GM10847 (cell line): ENCODE measurements around the gene OCIAD2.

Experiments used
- POLR2A ChIP-seq: IDR thresholded peaks from 2 replicates; pipeline ENCODE4 v1.6.1; 2011; ENCODE audit not compliant: insufficient read length; ENCODE audit errors: extremely low read depth

Gene OCIAD2, protein sequence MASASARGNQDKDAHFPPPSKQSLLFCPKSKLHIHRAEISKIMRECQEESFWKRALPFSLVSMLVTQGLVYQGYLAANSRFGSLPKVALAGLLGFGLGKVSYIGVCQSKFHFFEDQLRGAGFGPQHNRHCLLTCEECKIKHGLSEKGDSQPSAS

DNA sequence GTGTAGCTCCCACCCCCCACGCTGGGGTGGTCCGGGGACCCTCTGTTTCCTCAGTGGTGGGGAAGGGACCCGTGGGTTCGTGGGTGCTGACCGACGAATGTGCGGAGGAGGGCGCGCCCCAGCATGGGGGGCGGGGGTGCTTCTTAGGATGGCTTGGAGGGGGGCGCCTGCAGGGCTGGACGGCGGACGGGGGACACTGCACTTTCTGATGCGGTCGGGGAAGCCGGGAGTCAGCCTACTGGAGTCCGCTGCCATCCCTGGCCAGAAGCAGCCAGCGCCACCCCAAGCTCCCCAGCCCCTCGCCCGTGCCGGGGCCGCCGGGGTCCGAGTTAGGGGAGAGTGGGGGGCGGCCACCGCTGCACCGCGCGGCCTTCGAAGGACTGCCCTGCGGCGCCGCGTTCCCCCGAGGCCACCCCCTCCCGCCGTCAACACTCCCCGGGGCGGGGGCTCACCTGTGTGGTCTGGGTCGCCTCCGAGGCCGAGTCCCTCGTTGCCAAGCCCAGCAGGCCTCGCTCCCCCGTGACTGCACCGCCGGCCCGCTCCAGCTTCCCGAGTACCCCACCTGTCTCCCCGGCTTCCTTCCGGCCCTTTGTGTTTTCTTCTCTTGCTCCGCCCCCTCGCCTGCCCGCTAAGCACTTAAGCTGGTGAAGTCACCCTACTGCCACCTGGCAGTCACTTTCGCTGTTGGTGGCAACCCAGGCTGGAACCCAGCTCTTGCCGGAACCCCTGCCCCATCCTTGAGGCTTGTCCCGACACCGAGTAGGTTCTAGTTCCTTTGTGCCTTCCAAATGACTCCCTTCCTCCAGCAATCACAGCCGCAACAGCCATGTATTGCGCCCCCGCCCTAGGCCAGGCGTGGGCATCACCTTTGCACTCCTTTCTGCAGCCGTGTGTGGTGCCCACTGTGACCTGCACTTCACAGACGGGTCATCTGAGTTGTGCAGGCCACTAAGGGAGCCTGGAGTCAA lies at the start of gene OCIAD2:
Gene OCIAD2, minus strand, starts transcription at position 569 of the 968 bp plus-strand sequence. CDS start 2,225 bp downstream, outside the sequence.
- TF ChIP-seq POLR2A = peak; percentile 63

DNA sequence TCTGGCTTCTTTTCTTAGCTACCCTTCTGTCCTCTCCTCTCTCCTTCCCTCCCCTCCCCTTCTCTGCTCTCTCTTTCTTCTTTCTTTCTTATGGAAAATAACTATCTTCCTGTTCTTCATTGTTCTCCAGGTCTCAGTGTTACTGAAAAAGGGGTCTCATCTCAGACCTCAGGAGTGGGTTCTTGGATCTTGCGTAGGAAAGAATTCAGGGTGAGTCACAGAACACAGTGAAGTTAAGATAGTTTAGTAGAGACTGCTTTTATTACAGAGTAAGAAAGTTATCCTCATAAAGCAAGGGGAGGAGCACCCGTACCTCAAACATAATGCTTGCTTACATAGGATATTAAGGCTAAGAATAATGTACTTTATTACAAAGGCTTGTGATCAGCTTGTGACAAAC lies 47.7 kb upstream of the OCIAD2 start:
- no peak for TF ChIP-seq POLR2A

DNA sequence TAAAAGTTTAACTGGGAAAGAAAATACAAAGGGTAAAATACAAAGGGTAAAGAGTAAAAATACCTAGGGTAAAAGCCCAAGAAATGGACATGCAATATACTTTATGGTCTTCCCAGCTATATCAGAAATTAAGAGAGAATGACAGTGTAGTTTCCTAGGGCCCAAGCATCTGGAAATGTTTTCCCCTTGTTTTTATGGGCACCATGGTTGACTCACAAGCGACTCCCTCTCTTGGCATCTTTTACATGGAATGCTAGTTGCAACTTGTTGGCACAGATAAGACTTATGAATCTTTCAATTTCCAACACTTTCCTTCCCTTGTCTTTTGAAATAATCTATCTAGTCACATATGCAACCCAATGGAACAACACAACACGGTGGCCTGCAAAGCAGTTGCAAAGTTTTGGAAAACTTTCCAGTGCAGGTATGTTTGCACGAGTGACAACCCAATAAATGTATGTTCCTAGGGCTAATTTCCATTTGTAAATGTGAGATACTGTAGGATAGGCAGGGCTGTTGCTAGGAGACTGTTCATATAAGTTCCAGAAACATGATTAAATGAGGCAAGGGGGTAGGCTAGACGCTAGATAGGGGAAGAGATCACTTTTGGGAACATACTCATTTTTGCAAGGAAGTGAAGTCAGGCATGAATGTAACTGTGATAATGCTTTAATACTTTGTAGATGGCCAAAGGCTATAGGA lies 43.1 kb upstream of the OCIAD2 start:
- TF ChIP-seq POLR2A = no peak

DNA sequence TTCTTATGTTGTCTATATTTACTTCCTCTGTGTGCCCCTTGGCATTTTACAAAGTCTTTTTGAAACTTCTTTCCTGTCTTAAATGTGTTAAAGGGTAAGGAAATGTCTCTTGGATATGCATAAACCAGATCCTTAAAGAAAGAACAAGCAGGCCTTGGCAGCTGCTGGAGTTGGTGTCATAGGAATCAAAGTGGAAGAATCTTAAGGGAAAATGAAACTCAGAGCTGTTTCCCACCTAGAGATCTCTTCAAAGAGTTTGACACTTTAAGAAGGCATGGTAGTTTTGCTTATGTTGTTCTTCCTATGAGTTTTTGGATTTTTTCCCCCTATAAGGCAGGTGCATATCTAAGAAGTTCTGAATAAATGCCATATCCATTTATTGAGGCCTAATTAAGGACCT lies 42.5 kb upstream of the OCIAD2 start:
- no peak for TF ChIP-seq POLR2A

DNA sequence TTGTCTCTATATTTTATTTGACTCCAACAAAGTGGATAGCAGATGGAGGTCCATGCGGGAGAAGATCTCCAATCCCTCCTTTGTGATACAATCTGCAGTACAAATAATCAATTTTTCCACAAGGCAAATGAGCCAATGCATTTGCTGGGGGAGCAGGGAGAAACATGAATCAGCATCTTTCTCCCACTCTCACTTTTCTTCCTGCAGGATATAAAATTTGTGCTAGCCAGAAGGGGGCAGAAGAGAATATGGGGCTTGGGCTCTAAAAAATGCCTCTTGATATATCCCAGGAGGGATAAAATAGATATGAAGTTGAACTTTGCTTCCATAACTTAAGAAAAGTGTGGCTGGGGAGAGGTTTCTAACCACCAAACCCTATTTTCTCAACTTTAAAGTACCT lies 41.2 kb upstream of the OCIAD2 start:
- no peak for TF ChIP-seq POLR2A

DNA sequence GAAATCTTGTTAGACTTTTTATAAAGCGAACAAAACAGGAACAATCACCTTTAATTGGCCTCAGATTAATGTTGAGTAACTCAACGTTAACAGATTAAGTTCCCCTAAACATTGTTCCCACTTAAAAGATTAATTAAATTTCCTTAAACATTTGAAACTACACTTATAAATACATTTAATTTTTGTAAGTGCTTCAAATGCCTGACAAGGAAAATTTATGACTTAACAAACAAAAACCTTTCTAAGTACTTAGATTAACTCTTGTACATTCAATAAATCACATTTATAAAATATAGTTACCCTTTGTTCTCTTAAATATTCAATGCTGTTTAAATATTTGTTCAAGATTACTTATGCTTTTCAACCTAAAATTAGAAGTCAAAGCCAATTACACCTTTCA lies 39.4 kb upstream of the OCIAD2 start:
- no peak for TF ChIP-seq POLR2A

DNA sequence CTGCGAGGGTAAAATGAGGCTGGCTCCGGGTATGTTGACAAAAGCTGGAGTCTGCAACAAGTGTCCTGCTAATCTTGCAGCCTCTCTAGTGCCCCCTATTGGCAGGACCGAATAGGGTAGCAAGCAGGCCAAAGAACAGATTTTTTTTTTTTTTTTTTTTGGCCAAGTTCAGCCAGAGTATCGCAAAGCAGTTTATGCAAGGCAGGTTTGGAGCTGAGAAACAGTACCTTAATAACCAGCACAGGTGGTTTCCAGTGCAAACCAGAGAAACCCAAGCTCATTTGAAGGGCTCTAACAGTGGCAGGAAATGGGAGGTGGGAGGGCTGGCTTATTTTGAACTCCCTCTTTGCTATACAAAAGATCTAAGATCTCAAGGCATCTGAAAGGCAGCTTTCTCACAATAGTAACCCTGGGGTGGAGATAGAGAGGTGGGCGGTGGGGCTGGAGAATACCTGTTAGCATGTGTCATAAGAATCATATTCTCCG lies 38.2 kb upstream of the OCIAD2 start:
- TF ChIP-seq POLR2A = no peak

DNA sequence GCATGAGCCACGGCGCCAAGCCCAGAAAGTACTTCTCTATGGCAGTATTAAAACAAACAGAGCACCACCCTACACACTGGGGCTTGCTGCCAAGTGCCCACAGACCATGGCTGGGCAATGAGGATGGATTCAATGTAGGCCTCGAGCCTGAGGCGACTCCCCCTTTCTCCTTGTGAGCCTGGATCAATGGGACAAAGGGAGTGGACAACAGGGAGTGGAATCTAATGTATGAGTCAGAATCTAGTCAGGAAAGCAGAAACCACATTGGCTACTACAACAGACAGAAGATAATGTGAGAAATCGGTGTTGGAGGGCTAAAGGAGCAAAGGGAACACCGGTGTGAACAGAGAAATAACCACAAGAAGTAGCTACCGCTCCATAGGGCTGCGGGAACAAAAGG lies 37.7 kb upstream of the OCIAD2 start:
- TF ChIP-seq POLR2A = no peak

DNA sequence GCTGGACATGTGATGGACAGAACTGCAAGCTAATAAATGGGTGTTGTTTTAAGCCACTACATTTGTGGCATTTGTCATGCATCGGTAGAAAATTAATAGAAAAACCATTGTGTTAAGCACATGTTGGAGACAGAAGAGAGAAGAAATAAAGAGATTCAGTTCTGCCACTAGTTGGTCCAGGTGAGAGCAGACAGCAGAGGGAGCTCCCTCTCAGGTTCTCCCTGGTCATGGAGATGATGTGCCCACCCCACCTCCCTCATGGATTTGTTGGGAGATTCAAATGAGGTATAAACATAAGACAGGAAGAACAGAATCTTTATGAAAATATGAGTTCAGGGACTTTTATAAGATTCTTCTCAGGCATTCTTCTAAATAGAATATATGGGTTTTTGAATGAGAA lies 36.8 kb upstream of the OCIAD2 start:
- no peak for TF ChIP-seq POLR2A

DNA sequence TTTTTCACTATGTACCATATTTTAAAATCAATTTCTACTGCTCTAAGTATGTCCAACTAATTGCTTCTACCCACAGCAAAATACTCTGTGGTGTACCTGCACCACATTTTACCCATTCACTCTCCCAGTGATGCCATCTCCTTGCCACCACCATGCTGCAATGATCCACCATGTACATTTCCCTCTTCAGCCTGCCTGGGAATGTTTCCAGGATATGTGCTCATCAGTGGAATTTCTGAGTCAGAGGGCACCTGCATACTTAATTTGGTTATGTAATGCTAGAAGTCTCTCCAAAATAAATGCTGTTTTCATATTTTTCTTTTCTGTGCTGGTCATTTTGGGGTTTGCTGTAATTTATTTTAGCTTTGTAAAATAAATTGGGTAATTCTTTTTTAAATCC lies 33.2 kb upstream of the OCIAD2 start:
- TF ChIP-seq POLR2A = no peak

DNA sequence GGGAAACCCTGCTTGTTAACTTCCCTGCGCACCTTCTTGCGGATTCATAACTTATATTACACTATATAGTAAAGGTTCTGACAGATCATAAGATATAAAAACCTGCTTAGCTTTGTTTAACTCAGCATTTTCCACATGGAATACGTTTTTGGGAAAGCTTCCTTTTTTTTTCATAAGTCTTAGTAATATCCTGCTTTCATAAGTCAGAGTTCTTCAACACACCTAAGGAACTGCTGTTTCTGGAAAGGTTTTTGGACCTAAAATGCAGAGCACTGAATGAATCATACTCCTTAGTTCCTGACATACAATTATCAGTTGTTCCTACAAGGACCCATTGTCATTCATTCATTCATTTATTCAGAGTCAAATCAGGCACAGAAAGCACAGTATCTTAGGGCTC lies 32.3 kb upstream of the OCIAD2 start:
- TF ChIP-seq POLR2A = no peak

DNA sequence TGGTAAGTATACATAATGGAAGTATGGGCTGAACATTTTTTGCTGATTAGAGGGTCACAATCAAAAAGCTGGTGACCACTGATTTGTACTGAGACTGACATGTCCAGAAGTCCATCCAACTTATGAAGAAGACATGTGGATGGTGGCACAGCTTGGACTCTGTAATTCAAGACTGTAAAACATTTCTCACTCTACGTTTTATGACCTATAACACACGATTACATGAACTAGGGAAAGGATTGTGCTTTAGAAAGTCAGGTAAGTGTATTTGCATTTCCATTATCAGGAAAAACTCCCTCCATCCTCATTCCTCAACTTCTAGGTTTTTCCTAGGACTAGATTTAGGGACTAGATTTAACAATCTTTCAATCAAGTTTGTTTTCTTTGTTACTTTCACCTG lies 30.5 kb upstream of the OCIAD2 start:
- no peak for TF ChIP-seq POLR2A

DNA sequence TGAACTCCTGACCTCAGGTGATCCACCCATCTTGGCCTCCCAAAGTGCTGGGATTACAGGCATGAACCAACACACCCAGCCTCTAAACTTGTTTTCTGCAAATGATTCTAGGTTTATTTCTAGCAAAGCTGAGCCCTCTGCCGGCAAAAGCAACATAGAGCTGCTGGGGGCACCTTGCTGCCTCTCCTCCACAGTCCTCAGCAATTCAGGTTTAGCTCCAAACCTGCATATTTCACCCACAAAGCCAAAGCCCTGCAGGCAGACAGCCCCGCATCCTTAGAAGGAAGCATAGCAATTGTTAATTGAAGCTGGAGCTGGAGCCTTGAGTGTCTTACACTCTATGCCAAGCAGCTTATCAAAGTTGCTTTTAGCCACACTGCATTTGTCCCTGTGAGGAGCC lies 24.9 kb upstream of the OCIAD2 start:
- no peak for TF ChIP-seq POLR2A

DNA sequence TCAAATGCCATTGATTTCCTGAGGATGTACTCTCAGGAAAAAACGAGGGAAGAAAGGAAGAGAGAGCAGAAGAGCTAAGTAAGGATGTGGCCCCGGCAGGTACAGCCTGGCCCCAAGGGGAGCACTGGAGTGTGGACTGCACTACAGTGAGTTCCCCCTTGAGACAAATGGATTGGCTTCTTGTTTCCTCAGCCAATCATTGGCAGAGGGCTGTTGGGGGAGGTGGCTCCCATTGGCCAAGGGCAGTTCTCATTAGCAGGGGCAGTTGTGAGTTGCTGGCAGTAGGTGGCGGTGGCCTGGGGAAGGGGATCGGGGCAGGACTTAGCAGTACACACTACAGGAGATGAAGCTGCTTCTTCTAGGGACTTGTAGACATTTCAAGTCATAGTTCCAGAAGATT lies 24.1 kb upstream of the OCIAD2 start:
- no peak for TF ChIP-seq POLR2A

DNA sequence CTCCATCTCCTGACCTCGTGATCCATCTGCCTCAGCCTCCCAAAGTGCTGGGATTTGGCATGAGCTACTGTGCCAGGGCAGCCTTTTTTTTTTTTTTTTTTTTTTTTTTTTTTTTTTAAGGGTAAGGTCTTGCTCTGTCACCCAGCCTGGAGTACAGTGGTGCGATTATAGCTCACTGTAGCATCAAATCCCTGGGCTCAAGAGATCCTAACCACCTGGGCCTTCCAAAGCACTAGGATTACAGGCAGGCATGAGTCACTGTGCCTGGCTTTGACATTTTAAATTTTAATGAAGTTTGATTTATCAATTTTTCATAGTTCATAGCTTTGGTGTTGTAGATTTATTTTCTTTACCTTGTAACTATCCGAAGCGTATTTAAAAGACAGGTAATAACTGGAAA lies 17.8 kb upstream of the OCIAD2 start:
- no peak for TF ChIP-seq POLR2A

DNA sequence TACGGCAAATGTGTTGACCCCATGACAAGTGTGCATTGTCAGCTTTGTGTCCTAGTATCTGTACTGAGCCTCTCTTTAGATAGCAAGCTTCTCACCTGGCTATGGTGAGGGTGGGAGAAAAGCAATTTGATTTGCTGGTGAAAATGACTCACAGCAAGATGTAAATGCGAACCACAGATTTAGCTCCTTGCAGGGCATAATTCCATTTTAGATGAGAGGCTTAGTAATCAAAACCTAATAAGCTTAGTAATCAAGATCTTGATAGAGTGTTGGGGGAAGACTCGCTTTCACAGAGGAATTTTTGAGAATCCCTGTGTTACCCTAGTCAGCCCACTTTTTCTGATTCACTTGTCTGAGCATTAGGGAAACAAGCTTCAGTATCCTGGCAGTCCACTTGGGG lies 7.7 kb upstream of the OCIAD2 start:
- TF ChIP-seq POLR2A = no peak
